Activated CD4-positive, alpha-beta memory T cell treated with anti-CD3 and anti-CD28 coated beads, Interleukin-2, amount 10 ng/mL, durations not matched to agents 7 days and 5 days (primary cell): ENCODE measurements around the gene LUC7L2. TPM values are rescaled to one million over a fixed set of nuclear protein-coding genes. Genes with fewer than 3 reads are reported as not detected.
A peak's percentile ranks its signal among the peaks of the same experiment; 100 is the strongest.
"Not testable (repeated sequence)": the region's sequence is repeated elsewhere in the genome, so short reads cannot be mapped to it uniquely, and the experiment has no call there.

Experiments used
- CTCF ChIA-PET: fragments of 350-600 bp; sonication (Branson Sonifier 250); formaldehyde crosslinking; loops from one replicate; lab custom pipeline; 2021; ENCODE audit warnings: antibody characterized with exemption, inconsistent platforms; lab: Charles Lee
- POLR2A ChIA-PET: fragments of 350-600 bp; sonication (Branson Sonifier 250); formaldehyde crosslinking; loops from one replicate; lab custom pipeline; 2021; ENCODE audit warnings: antibody characterized with exemption; lab: Charles Lee
- DNase-seq: peaks from one replicate; pipeline ENCODE4 v3.0.0-alpha.2; 2020
- H3K27ac Mint-ChIP-seq: one replicate; pipeline ENCODE4 v1.8.0; 2021; ENCODE audit warnings: mild to moderate bottlenecking, mixed read lengths
- H3K27me3 Mint-ChIP-seq: one replicate; pipeline ENCODE4 v1.8.0; 2021; ENCODE audit warnings: mixed read lengths
- H3K36me3 Mint-ChIP-seq: one replicate; pipeline ENCODE4 v1.8.0; 2021; ENCODE audit warnings: low read depth, mixed read lengths
- H3K4me1 Mint-ChIP-seq: one replicate; pipeline ENCODE4 v1.8.0; 2021; ENCODE audit warnings: mixed read lengths
- H3K4me3 Mint-ChIP-seq: one replicate; pipeline ENCODE4 v1.8.0; 2021; ENCODE audit warnings: mild to moderate bottlenecking, mixed read lengths
- H3K9me3 Mint-ChIP-seq: one replicate; pipeline ENCODE4 v1.8.0; 2021; ENCODE audit warnings: mixed read lengths
- total RNA-seq, 2 experiments: library from RNA; stranded (reverse); gene quantifications; one replicate each; pipeline ENCODE4 v1.2.3, GENCODE V29; 2021

Gene LUC7L2
- total RNA-seq, 2 experiments from 2014 or later: 106 to 110 TPM

- Mint-ChIP-seq H3K9me3 (peaks cover 6% of the 10 kb centered on the region), H3K27me3 (peaks cover 2% of the 10 kb centered on the region), H3K36me3 (peaks cover 14% of the 10 kb centered on the region), H3K27ac (peak overlapping the region; percentile 96), H3K4me3 (peak overlapping the region; percentile 83), H3K4me1 (peaks cover 25% of the 10 kb centered on the region)
- POLR2A ChIA-PET: interaction anchor here (0.9 to 4.2 kb wide), 6 partner anchors 10 to 206 kb away, joined by 3 to 57 read pairs (median 6); partner anchors contain the start of gene LUC7L2
- CTCF ChIA-PET: interaction anchor here (1.1 to 3.1 kb wide), 4 partner anchors 20 to 452 kb away, joined by 3 to 11 read pairs (median 8); partner anchors contain the start of gene LUC7L2
- DNase-seq: no peak
Measured at GRCh38 chr7:139339025-139339424, 20.7 kb upstream of the LUC7L2 start.

DNA sequence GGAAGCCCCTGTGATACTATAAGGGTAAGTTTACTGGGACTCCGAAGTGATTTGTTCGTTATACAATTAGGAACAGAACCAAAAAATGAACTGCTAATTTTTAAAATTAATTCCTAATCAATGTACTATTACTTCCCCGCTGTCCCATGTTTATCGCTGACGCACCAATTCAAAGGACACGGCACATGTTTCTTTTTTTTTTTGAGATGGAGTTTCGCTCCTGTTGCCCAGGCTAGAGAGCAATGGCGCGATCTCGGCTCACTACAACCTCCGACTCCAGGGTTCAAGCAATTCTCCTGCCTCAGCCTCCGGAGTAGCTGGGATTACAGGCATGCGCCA lies 20.0 kb upstream of the LUC7L2 start:
- ChIA-PET POLR2A (interaction anchor here (0.9 to 4.2 kb wide), 8 partner anchors 11 to 244 kb away, joined by 3 to 57 read pairs (median 6); partner anchors contain the start of gene LUC7L2), CTCF (interaction anchor here (0.8 to 3.1 kb wide), 9 partner anchors 9 to 453 kb away, joined by 3 to 11 read pairs (median 4); partner anchors contain the start of gene LUC7L2)

DNA sequence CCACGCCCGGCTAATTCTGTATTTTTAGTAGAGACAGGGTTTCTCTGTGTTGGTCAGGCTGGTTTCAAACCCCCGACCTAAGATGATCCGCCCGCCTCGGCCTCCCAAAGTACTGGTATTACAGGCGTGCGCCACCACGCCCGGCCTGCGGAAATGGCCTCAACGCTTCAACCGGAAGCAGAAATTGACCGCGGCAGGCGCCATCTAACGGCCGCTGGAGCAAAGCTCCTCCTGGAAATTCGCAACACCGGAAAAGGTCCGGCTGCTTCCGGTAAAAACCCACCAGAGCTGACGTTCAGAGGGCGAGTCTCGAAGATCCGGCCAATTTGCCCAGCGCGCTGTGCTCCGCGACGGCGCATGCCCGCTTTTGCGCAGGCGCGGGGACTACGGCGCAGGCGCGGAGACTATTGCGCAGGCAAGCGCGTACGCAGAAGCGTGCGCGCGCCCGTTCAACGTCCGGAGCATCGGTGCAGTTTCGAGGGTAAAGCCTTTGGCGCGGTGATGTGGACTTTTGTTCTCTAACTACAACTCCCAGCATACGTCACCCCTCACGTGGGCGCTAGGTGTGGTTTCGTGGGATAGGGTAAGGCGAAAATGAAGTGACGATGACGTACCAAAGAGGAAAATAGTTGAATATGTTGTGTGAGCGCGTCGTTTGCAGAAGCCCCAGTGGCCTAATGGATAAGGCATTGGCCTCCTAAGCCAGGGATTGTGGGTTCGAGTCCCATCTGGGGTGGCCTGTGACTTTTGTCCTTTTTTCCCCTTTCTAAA lies 19.5 kb upstream of the LUC7L2 start:
- peak; percentile 99 for DNase-seq
- ChIA-PET CTCF (interaction anchor here (0.8 to 3.1 kb wide), 8 partner anchors 9 to 265 kb away, joined by 3 to 11 read pairs (median 4); partner anchors contain the start of gene LUC7L2), POLR2A (interaction anchor here (0.6 to 4.2 kb wide), 8 partner anchors 9 to 245 kb away, joined by 3 to 57 read pairs (median 5); partner anchors contain the start of gene LUC7L2)
- H3K4me3 Mint-ChIP-seq: peak overlapping the region; percentile 83
- peaks cover 27% of the 10 kb centered on the region for H3K4me1 Mint-ChIP-seq
- peaks cover 6% of the 10 kb centered on the region for H3K9me3 Mint-ChIP-seq
- H3K27me3 Mint-ChIP-seq: peaks cover 2% of the 10 kb centered on the region
- H3K36me3 Mint-ChIP-seq: peaks cover 19% of the 10 kb centered on the region
- peak overlapping the region; percentile 96 for H3K27ac Mint-ChIP-seq

More for the DNA sequence above, 20.0 kb upstream of the LUC7L2 start:
- no peak for DNase-seq
- Mint-ChIP-seq H3K27ac (peak overlapping the region; percentile 96), H3K9me3 (peaks cover 6% of the 10 kb centered on the region), H3K4me3 (peak overlapping the region; percentile 83), H3K4me1 (peaks cover 27% of the 10 kb centered on the region), H3K27me3 (peaks cover 2% of the 10 kb centered on the region), H3K36me3 (peaks cover 16% of the 10 kb centered on the region)

GRCh38 chr7:139340808-139341057 lies 19.0 kb upstream of the LUC7L2 start:
- CTCF ChIA-PET: interaction anchor here (1.1 to 3.1 kb wide), 5 partner anchors 13 to 266 kb away, joined by 4 to 11 read pairs (median 5); partner anchors contain the start of gene LUC7L2
- peaks cover 2% of the 10 kb centered on the region for H3K27me3 Mint-ChIP-seq
- H3K27ac Mint-ChIP-seq: peak overlapping the region; percentile 96

DNA sequence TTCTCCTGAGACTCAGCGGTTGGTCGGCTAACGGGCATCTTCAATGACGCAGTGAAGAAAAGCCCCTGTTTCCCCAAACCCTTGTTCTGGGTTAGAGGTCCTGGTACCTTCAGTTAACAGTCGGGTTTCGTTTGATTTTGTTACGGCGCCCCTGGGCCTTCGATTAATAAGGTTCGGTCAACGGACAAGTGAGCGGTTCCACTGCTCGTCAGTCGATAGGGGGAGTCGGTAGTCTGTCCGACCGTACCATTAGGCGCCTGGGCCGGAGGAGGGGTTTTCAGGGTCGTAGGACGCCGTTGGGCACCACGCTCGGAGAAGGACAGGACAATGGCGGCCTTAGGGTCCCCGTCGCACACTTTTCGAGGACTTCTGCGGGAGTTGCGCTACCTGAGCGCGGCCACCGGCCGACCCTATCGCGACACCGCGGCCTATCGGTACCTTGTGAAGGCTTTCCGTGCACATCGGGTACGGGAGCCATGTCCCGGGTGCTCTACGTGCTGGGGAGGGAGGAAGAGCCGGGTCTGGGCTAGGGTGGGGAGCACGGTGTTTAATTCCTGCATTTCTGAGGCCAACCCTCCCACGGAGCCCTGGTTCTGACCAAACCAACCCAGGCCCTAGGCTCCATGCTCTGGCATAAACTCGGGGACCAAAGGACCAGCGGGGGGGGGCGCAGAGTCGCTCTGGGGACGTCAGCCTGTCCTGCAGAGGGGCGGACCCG lies 18.5 kb upstream of the LUC7L2 start, which contains the start of gene FMC1:
TSS of gene FMC1 (plus strand) at position 280 of the 718 bp plus-strand sequence. CDS start at position 328, 48 bp downstream.
- Mint-ChIP-seq H3K9me3 (peaks cover 6% of the 10 kb centered on the region), H3K27me3 (peaks cover 2% of the 10 kb centered on the region), H3K27ac (peak within 1 kb of the TSS; percentile 96), H3K4me1 (peaks cover 27% of the 10 kb centered on the region), H3K4me3 (peak within 1 kb of the TSS; percentile 83), H3K36me3 (peaks cover 22% of the 10 kb centered on the region)
- POLR2A ChIA-PET: interaction anchor here (1.1 to 4.7 kb wide), 5 partner anchors 14 to 246 kb away, joined by 3 to 57 read pairs (median 14); partner anchors contain the start of gene LUC7L2
- CTCF ChIA-PET: interaction anchor here (1.6 to 3.1 kb wide), 3 partner anchors 13 to 266 kb away, joined by 5 to 11 read pairs (median 7); partner anchors contain the start of gene LUC7L2
- peak; percentile 86 for DNase-seq

More at GRCh38 chr7:139340808-139341057, 19.0 kb upstream of the LUC7L2 start:
- POLR2A ChIA-PET: interaction anchor here (0.6 to 4.2 kb wide), 6 partner anchors 9 to 245 kb away, joined by 3 to 57 read pairs (median 4); partner anchors contain the start of gene LUC7L2
- peaks cover 6% of the 10 kb centered on the region for H3K9me3 Mint-ChIP-seq
- peak overlapping the region; percentile 83 for H3K4me3 Mint-ChIP-seq
- H3K36me3 Mint-ChIP-seq: peaks cover 21% of the 10 kb centered on the region
- peaks cover 27% of the 10 kb centered on the region for H3K4me1 Mint-ChIP-seq
- DNase-seq: no peak

- no peak for DNase-seq
- H3K27me3 Mint-ChIP-seq: peaks cover 2% of the 10 kb centered on the region
- H3K4me1 Mint-ChIP-seq: peaks cover 27% of the 10 kb centered on the region
- H3K9me3 Mint-ChIP-seq: peaks cover 6% of the 10 kb centered on the region
- H3K27ac Mint-ChIP-seq: peak overlapping the region; percentile 96
- peaks cover 28% of the 10 kb centered on the region for H3K36me3 Mint-ChIP-seq
- ChIA-PET POLR2A (interaction anchor here (4.7 kb wide), 1 partner anchor 18 kb away, joined by 46 read pairs; the partner anchor contains the start of gene LUC7L2), CTCF (no interaction called here)
- H3K4me3 Mint-ChIP-seq: peak overlapping the region; percentile 83
Measured at GRCh38 chr7:139341776-139342226, 17.9 kb upstream of the LUC7L2 start.

DNA sequence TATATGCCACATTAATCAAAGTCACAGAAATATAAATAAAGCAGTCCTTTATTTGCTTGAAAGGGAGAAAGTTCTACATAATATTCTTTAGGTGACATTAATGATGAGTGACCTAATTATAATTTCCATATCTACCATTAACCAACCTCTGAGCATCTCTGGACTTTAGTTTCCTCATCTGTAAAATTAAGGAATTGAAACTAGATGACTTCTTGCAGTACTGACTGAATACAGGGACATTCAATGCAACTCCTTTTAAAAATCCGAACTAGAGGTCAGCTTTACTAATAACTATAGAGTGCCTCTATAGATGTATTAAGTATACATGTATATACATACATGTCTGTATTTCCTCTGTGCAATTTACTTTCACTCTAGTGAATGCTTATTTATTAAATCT lies 14.7 kb upstream of the LUC7L2 start:
- no peak overlapping the region for H3K4me3 Mint-ChIP-seq
- DNase-seq: no peak
- H3K36me3 Mint-ChIP-seq: peaks cover 33% of the 10 kb centered on the region
- CTCF ChIA-PET: interaction anchor here (0.9 kb wide), 1 partner anchor 31 kb away, joined by 3 read pairs; no protein-coding TSS in a partner anchor
- no peaks in the 10 kb centered on the region for H3K9me3 Mint-ChIP-seq
- POLR2A ChIA-PET: interaction anchor here (4.7 kb wide), 1 partner anchor 15 kb away, joined by 46 read pairs; the partner anchor contains the start of gene LUC7L2
- peaks cover 21% of the 10 kb centered on the region for H3K4me1 Mint-ChIP-seq
- H3K27ac Mint-ChIP-seq: no peak overlapping the region
- H3K27me3 Mint-ChIP-seq: peaks cover 2% of the 10 kb centered on the region

- peaks cover 3% of the 10 kb centered on the region for H3K4me1 Mint-ChIP-seq
Measured at GRCh38 chr7:139351027-139351426, 8.7 kb upstream of the LUC7L2 start.

GRCh38 chr7:139354729-139355128 lies 5.0 kb upstream of the LUC7L2 start:
- DNase-seq: no peak
- no peak overlapping the region for H3K27ac Mint-ChIP-seq
- no peaks in the 10 kb centered on the region for H3K9me3 Mint-ChIP-seq
- H3K4me3 Mint-ChIP-seq: no peak overlapping the region
- CTCF ChIA-PET: interaction anchor here (1.7 kb wide), 1 partner anchor 14 kb away, joined by 7 read pairs; the partner anchor contains the start of gene FMC1
- peaks cover 17% of the 10 kb centered on the region for H3K4me1 Mint-ChIP-seq
- POLR2A ChIA-PET: interaction anchor here (3.5 kb wide), 1 partner anchor 15 kb away, joined by 14 read pairs; the partner anchor contains the start of gene FMC1
- H3K27me3 Mint-ChIP-seq: no peaks in the 10 kb centered on the region
- H3K36me3 Mint-ChIP-seq: peaks cover 34% of the 10 kb centered on the region

More at GRCh38 chr7:139351027-139351426, 8.7 kb upstream of the LUC7L2 start:
- no peaks in the 10 kb centered on the region for H3K27me3 Mint-ChIP-seq
- no peak overlapping the region for H3K27ac Mint-ChIP-seq
- no peak for DNase-seq
- H3K9me3 Mint-ChIP-seq: no peaks in the 10 kb centered on the region
- no peak overlapping the region for H3K4me3 Mint-ChIP-seq
- POLR2A ChIA-PET: no interaction called here
- H3K36me3 Mint-ChIP-seq: peaks cover 36% of the 10 kb centered on the region
- CTCF ChIA-PET: no interaction called here

- POLR2A ChIA-PET: interaction anchor here (1.6 to 3.5 kb wide), 2 partner anchors 12 to 15 kb away, joined by 5 to 14 read pairs; partner anchors contain the start of gene FMC1
- no peak overlapping the region for H3K4me3 Mint-ChIP-seq
- H3K36me3 Mint-ChIP-seq: peaks cover 35% of the 10 kb centered on the region
- peaks cover 17% of the 10 kb centered on the region for H3K4me1 Mint-ChIP-seq
- no peaks in the 10 kb centered on the region for H3K27me3 Mint-ChIP-seq
- DNase-seq: no peak
- CTCF ChIA-PET: no interaction called here
- no peaks in the 10 kb centered on the region for H3K9me3 Mint-ChIP-seq
- peak overlapping the region; percentile 31 for H3K27ac Mint-ChIP-seq
Measured at GRCh38 chr7:139355320-139355719, 4.4 kb upstream of the LUC7L2 start.

- Mint-ChIP-seq H3K4me3 (peak overlapping the region; percentile 96), H3K27ac (peak overlapping the region; percentile 100), H3K36me3 (peaks cover 32% of the 10 kb centered on the region), H3K4me1 (peaks cover 35% of the 10 kb centered on the region)
- not testable (repeated sequence) for H3K27me3 Mint-ChIP-seq, DNase-seq, H3K9me3 Mint-ChIP-seq
- CTCF ChIA-PET: interaction anchor here (1.1 to 2.4 kb wide), 2 partner anchors 18 to 240 kb away, joined by 4 to 11 read pairs; partner anchors contain the start of gene FMC1
- POLR2A ChIA-PET: interaction anchor here (0.8 to 3.2 kb wide), 6 partner anchors 12 to 50 kb away, joined by 3 to 57 read pairs (median 20); partner anchors contain the start of gene FMC1
Measured at GRCh38 chr7:139357729-139358506, 1.8 kb upstream of the LUC7L2 start.
